Measurements from ENCODE around the gene PHTF1. TPM values are rescaled to one million over a fixed set of nuclear protein-coding genes. Genes with fewer than 3 reads are reported as not detected.

PHTF1 gene
- total RNA-seq, 1 experiment from 2014 or later = 8.4 TPM

DNA sequence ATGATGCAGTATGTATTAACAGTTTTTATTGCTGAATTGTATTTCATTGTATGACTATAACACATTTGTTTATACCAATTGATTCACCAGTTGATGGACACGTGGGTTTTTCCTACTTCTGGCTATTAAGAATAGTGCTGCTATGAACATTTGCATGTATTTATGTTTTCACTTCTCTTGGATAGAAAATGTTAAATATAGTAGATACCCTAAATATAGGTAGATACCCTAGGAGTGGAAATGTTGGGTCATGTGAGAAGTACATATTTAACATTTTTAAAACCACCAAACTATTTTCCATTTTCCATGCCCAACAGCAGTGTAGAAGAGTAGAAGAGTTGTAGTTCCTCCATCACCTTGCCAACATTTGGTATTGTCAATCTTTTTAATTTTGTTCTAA is 7.8 kb downstream of the PHTF1 start:
- ChIA-PET POLR2A (interaction anchor here (1.1 kb wide), 1 partner anchor 60 kb away, joined by 4 read pairs; no protein-coding TSS in a partner anchor), CTCF (no interaction called here)
- Mint-ChIP-seq H3K4me1 (ENCODE audit: insufficient read depth, unreplicated experiment) (peaks cover 19% of the 10 kb centered on the region), H3K27ac (ENCODE audit: low read depth, unreplicated experiment) (no peak overlapping the region), H3K36me3 (ENCODE audit: insufficient read depth, unreplicated experiment) (peaks cover 11% of the 10 kb centered on the region), H3K4me3 (ENCODE audit: unreplicated experiment) (no peak overlapping the region), H3K27me3 (ENCODE audit: insufficient read depth, unreplicated experiment) (no peaks in the 10 kb centered on the region), H3K9me3 (ENCODE audit: unreplicated experiment) (no peaks in the 10 kb centered on the region)
- no TSS peak for BruUV-seq (replicated peaks)
- intact Hi-C loops (cut with micrococcal nuclease) = no loop called here
- TF ChIP-seq CTCF (IDR thresholded peaks at IDR 0.05; ENCODE audit: unreplicated experiment) = no peak
- DNase-seq (ENCODE audit: unreplicated experiment) = no peak

- CTCF ChIA-PET = no interaction called here
- H3K4me1 Mint-ChIP-seq (ENCODE audit: insufficient read depth, unreplicated experiment) = peaks cover 19% of the 10 kb centered on the region
- no TSS peak for BruUV-seq (replicated peaks)
- no peak for DNase-seq (ENCODE audit: unreplicated experiment)
- no peak for TF ChIP-seq CTCF (IDR thresholded peaks at IDR 0.05; ENCODE audit: unreplicated experiment)
- H3K36me3 Mint-ChIP-seq (ENCODE audit: insufficient read depth, unreplicated experiment) = peaks cover 11% of the 10 kb centered on the region
- H3K27me3 Mint-ChIP-seq (ENCODE audit: insufficient read depth, unreplicated experiment) = no peaks in the 10 kb centered on the region
- H3K27ac Mint-ChIP-seq (ENCODE audit: low read depth, unreplicated experiment) = no peak overlapping the region
- no peaks in the 10 kb centered on the region for H3K9me3 Mint-ChIP-seq (ENCODE audit: unreplicated experiment)
- H3K4me3 Mint-ChIP-seq (ENCODE audit: unreplicated experiment) = no peak overlapping the region
- intact Hi-C loops (cut with micrococcal nuclease) = no loop called here
- POLR2A ChIA-PET = interaction anchor here (1.1 kb wide), 1 partner anchor 60 kb away, joined by 4 read pairs; no protein-coding TSS in a partner anchor
Observed at GRCh38 chr1:113751114-113751513, 8.2 kb downstream of the PHTF1 start.

GRCh38 chr1:113749402-113749801 is 9.9 kb downstream of the PHTF1 start:
- peaks cover 20% of the 10 kb centered on the region for H3K4me1 Mint-ChIP-seq (ENCODE audit: insufficient read depth, unreplicated experiment)
- DNase-seq (ENCODE audit: unreplicated experiment) = no peak
- intact Hi-C loops (cut with micrococcal nuclease) = no loop called here
- BruUV-seq (replicated peaks) = no TSS peak
- TF ChIP-seq CTCF (IDR thresholded peaks at IDR 0.05; ENCODE audit: unreplicated experiment) = no peak
- ChIA-PET CTCF (interaction anchor here (0.7 to 1.3 kb wide), 3 partner anchors 14 to 608 kb away, joined by 3 to 5 read pairs (median 3); no protein-coding TSS in a partner anchor), POLR2A (interaction anchor here (0.6 to 0.7 kb wide), 2 partner anchors 605 to 1739 kb away, joined by 3 to 4 read pairs; no protein-coding TSS in a partner anchor)
- H3K36me3 Mint-ChIP-seq (ENCODE audit: insufficient read depth, unreplicated experiment) = peaks cover 11% of the 10 kb centered on the region
- no peak overlapping the region for H3K4me3 Mint-ChIP-seq (ENCODE audit: unreplicated experiment)
- H3K27me3 Mint-ChIP-seq (ENCODE audit: insufficient read depth, unreplicated experiment) = no peaks in the 10 kb centered on the region
- H3K27ac Mint-ChIP-seq (ENCODE audit: low read depth, unreplicated experiment) = no peak overlapping the region
- no peaks in the 10 kb centered on the region for H3K9me3 Mint-ChIP-seq (ENCODE audit: unreplicated experiment)

GRCh38 chr1:113747376-113747775 is 11.9 kb downstream of the PHTF1 start:
- no peak for DNase-seq (ENCODE audit: unreplicated experiment)
- Mint-ChIP-seq H3K27me3 (ENCODE audit: insufficient read depth, unreplicated experiment) (no peaks in the 10 kb centered on the region), H3K4me3 (ENCODE audit: unreplicated experiment) (no peak overlapping the region), H3K4me1 (ENCODE audit: insufficient read depth, unreplicated experiment) (peaks cover 20% of the 10 kb centered on the region), H3K36me3 (ENCODE audit: insufficient read depth, unreplicated experiment) (peaks cover 11% of the 10 kb centered on the region), H3K9me3 (ENCODE audit: unreplicated experiment) (no peaks in the 10 kb centered on the region), H3K27ac (ENCODE audit: low read depth, unreplicated experiment) (no peak overlapping the region)
- ChIA-PET POLR2A (interaction anchor here (0.8 to 2.2 kb wide), 3 partner anchors 10 to 13 kb away, joined by 3 to 12 read pairs (median 4); partner anchors contain the start of gene PHTF1), CTCF (interaction anchor here (0.8 kb wide), 1 partner anchor 11 kb away, joined by 3 read pairs; no protein-coding TSS in a partner anchor)
- intact Hi-C loops (cut with micrococcal nuclease) = no loop called here
- no TSS peak for BruUV-seq (replicated peaks)
- no peak for TF ChIP-seq CTCF (IDR thresholded peaks at IDR 0.05; ENCODE audit: unreplicated experiment)
